Sciatic nerve (tissue), 2 donors: ENCODE results near the gene SDHAF4. TPM values are rescaled to one million over a fixed set of nuclear protein-coding genes. Genes with fewer than 3 reads are reported as not detected.
"Not testable (repeated sequence)": the region's sequence is repeated elsewhere in the genome, so short reads cannot be mapped to it uniquely, and the experiment has no call there.

Source experiments
- ATAC-seq: fragments of 200-7000 bp; cut with Tn5 transposase; one replicate; pipeline ENCODE4 v1.9.1; 2020; ENCODE audit warnings: mild to moderate bottlenecking, moderate library complexity
- DNase-seq: peaks from one replicate; pipeline ENCODE4 v3.0.0-alpha.2; 2020; ENCODE audit warnings: low spot score
- intact Hi-C: fragments of 100-400 bp; cut with DNase I; formaldehyde crosslinking; loops from one replicate; pipeline ENCODE4 v1.14.2; 2022
- total RNA-seq: library from RNA; stranded (reverse); fragmentation: NEBNext Ultra II Directional; extraction: Animal tissue kit (Norgen Biotek cat#: 25700); gene quantifications from one replicate; pipeline ENCODE4 v1.2.1, GENCODE V29; 2021
- donor health status: DM: no; HTN: no; CAD: no.
- donor health status: DM: no; HTN: no; CAD: no.

The SDHAF4 gene
- total RNA-seq, 1 donor from 2014 or later, result 8.6 TPM

DNA sequence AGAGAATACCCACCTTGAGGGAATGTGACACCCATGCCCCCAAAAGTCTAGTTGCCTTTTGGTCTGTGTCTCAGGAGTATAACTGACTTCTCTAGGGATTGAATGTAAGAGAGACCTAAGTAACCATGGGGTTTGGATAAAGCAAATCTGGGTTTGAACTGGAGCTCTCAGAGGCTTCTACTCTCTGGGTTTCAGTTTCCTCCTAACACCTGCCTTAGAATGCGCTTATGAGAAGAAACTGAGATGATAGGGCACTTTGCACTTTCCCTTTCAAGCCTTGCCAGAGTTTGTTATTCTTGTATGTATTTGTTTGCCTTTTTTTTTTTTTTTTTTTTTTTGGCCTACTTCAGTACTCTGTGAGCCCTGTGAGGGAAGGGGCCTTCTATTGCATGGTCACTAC is 19.4 kb downstream of the SDHAF4 start:
- DNase-seq, result no peak
- ATAC-seq, result no peak
- intact Hi-C loops, result no loop called here

DNA sequence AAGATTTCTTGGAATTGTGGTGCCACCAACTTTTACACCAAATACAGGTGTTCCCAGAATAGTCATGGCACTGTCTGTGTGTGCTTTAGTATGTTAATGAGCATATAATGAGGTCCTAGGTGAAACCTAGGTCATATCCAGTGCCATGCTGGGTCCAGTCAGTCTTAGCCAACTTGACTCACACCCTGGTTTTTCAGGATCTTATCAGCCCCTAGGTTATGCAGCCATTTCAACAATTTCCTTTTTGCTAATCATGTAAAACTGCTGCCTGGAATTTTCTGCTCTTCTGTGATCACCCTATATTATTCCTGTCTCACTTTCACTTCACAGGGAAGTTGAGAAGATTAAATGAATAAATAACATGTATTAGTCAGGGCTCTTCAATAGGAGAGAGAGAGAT is 23.7 kb downstream of the SDHAF4 start:
- ATAC-seq (no peak), DNase-seq (no peak)
- intact Hi-C loops, result no loop called here

DNA sequence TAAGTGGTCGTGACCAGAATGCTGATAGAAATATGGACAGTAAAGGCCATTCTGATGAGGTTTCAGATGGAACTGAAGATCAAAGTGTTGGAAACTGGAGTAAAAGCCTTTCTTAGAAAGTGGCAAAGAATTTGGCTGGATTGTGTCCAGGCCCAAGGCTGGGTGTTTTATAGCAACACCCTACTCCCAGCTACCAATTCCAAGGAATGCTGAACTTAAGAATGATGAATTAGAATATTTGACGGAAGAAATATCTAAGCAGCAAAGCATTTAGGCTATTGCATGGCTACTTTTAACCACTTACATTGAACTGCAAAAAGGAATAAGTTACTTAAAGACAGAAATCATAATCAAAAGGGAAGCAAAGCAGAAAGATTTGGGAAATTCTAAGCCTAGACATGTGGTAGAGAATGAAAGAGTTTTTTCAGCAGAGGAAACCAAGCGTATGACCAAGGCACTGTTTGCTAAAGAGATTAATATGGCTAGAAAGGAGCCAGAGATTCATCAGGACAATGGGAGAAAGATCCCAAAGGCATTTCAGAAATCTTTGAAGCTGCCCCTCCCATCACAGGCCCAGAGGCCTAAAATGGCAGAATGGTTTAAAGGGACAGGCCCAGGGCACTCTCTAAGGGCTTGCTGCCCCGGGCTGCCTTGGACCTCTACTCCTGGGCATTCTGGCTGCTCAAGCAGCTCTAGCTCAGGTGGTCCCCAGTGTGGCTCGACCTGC is 25.8 kb downstream of the SDHAF4 start:
- DNase-seq (no peak), ATAC-seq (no peak)
- intact Hi-C loops, result no loop called here

DNA sequence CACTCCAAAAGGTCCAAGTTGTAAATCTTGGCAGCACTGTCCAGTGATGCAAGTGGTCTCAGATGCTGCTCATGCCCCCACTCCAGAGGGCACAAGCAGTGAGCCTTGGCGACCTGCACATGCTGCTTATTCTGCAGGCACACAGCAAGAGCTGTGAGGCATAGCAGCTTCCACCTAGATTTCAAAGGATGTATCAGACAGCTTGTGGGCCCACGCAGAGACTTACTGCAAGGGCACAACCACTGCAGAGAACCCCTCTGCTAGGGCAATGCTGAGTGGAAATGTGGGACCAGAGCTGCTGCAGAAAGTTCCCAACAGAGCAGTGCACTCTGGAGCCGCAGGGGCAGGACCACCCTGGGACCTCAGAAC is 26.4 kb downstream of the SDHAF4 start:
- intact Hi-C loops, result no loop called here
- no peak for ATAC-seq
- no peak for DNase-seq

DNA sequence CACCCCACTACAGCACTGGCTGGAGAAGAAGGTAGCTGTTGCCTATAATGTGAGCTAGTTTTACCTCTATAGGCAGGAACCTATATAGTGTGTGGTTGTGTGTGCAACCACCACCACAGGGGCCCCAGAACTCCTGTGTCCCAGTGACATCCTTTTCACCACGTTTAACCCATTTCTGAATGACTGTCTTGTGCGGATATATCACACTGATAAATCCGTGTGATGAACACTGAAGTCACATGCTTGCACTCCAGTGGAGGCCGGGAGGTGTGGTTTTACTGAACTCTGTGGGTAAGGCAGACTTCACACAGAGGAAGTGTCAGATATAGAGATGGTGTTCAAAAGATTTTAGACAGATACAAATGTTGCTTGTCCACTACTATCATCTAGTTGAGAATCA is 32.5 kb downstream of the SDHAF4 start:
- DNase-seq, result no peak
- no peak for ATAC-seq
- intact Hi-C loops, result no loop called here

DNA sequence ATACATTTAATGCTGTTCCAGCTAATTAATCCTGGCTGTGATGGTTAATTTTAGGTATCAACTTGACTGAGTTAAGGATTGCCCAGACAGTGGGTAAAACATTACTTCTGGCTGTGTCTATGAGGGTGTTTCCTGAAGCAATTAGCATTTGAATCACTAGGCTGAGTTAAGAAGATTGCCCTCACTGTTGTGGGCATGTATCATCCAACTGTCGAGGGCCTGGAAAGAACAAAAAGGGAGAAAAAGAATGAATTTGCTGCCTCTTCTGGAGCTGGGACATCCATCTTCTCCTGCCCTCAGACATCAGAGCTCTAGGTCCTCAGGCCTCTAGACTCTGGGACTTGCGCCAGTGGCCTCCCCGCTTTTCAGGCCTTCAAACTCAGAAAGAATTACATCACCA is 34.3 kb downstream of the SDHAF4 start:
- ATAC-seq, result no peak
- intact Hi-C loops, result no loop called here
- no peak for DNase-seq

DNA sequence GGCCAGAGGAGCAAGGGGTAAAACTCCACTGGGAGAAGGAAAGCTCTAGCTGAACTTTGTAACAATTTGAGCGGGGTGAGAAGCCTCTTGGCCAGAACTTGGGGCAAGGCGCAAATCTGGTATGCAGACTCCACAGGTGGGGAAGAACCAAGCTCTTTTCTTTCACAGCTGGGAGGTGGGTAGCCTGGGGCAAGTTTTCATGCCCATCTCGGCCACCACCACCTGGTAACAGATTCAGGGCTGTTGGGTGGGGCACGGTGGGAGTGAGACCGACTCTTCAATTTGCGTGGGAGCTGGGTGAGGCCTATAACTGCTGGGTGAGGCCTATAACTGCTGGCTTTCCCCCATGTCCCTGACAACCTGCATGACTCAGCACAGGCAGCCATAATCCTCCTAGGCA is 37.5 kb downstream of the SDHAF4 start:
- intact Hi-C loops, result no loop called here
- ATAC-seq (no peak), DNase-seq (no peak)

DNA sequence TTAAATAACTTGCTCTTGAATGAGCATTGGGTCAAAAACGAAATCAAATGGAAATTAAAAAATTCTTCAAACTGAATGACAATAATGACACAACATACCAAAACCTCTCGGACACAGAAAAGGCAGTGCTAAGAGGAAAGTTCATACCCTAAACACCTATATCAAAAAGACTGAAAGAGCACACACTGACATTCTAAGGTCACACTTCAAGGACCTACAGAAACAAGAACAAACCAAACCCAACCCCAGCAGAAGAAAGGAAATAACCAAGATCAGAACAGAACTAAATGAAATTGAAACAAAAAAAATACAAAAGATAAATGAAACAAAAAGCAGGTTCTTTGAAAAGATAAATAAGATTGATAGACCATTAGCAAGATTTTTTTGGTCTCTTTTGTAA is 40.6 kb downstream of the SDHAF4 start:
- ATAC-seq, DNase-seq, intact Hi-C loops: not testable (repeated sequence)

DNA sequence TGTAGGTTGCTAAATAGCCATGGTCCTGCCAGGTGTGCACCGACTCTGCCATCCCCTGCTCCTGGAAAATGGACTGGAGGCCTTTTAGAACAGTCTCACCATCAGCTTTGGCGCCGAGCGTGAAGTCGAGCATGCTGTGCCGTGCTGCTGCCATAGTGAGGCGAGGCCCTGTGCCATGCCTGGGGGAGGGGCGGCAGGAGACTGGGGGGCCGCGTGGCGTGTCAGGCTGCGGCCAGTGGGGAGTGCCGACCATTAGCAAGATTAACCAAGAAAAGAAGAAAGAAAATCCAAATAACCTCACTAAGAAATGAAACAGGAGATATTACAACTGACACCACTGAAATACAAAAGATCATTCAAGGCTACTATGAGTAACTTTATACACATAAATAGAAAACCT is 42.5 kb downstream of the SDHAF4 start:
- ATAC-seq, intact Hi-C loops, DNase-seq: not testable (repeated sequence)

DNA sequence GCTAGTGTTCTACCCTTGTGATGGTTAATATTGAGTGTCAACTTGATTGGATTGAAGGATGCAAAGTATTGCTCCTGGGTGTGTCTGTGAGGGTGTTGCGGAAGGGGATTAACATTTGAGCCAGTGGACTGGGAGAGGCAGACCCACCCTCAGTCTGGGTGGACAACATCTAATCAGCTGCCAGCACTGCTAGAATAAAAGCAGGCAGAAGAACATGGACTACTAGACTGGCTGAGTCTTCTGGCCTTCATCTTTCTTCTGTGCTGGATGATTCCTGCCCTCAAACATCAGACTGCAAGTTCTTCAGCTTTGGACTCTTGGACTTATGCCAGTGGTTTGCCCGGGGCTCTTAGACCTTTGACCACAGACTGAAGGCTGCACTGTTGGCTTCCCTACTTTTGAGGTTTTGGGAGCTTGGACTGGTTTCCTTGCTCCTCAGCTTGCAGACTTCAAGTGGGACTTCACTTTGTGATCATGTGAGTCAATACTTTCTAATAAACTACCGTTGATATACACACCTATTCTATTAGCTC is 50.1 kb downstream of the SDHAF4 start:
- no peak for ATAC-seq
- DNase-seq, result no peak
- intact Hi-C loops, result no loop called here

DNA sequence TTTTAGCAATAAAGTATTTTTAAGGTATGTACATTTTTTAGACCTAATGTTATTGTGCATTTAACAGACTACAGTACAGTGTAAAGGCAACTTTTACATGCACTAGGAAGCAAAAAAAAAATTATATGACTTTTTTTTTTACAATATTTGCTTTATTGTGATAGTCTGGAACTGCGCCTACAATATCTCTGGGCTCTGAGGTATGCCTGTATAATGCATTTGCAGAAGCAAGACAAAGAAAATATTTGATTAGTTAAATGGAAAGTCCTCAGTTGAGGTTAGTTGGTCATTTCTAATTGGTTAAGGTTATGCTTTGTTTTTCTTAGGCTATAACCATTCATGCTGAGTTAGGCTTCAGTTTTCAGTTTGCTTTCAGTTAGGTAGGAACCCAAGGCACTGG is 54.0 kb downstream of the SDHAF4 start:
- no peak for DNase-seq
- no peak for ATAC-seq
- intact Hi-C loops, result no loop called here

DNA sequence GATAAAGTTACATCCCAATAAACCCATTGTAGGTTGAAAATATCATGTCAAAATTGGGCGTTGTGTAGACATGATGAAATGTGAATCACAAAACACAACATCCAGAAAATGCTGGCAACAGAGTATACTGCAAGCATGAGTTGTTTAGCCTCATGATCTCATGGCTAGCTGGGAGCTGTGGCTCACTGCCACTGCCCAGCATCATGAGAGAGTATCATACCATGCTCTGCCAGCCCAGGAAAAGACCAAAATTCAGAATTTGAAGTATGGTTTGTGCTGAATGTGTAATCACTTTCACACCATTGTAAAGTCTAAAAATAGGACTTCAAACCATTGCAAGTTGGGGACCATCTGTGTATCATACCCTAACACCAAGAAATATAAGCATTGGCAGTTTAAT is 55.7 kb downstream of the SDHAF4 start:
- ATAC-seq (no peak), DNase-seq (no peak)
- intact Hi-C loops, result no loop called here

DNA sequence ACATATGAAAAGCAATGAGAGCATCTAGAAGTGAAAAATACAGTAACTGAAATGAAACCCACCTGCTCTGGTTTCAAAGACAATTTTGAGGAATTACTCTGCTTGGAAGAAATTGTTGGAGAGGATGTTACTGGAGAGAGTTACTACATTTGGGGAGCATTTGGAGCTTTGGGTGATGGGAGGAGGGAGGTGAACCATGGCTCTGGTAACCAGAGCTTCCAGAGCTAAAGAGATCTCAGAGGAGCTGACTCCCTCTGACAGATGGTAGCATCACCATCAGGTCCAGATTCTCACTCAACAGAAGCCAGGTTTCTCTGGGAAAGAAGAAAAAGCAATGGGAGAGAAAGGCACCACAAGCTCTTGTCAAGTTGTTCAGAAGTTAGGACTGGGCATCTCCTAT is 58.7 kb downstream of the SDHAF4 start:
- ATAC-seq, result no peak
- intact Hi-C loops, result no loop called here
- DNase-seq, result no peak

DNA sequence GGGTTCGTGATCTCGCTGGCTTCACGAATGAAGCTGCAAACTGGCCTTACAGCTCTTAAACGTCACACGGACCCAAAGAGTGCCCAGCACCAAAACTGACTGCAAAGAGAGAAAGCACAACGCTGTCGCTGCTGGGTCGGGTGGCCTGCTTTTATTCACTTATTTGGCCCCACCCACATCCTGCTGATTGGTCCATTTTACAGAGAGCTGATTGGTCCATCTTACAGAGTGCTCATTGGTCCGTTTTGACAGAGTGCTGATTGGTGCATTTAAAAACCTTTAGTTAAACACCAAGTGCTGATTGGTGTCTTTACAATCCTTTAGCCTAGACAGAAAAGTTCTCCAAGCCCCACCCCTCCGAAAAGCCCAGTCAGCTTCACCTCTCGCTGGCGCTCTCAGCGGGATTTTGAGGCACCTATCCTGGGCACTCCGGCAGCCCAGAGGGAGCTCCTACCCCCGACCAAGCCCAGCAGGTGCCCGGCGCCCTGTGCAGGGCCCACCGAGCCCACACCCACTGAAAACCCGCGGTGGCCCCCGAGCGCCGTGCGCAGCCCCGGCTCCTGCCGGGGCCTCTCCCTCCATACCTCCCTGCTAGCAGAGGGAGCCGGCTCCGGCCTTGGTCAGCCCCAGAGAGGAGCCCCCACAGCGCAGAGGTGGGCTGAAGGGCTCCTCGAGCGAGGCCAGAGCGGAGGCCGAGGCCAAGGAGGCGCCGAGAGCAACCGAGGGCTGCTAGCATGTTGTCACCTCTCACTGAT is 60.9 kb downstream of the SDHAF4 start:
- intact Hi-C loops, result no loop called here
- DNase-seq (no peak), ATAC-seq (no peak)

DNA sequence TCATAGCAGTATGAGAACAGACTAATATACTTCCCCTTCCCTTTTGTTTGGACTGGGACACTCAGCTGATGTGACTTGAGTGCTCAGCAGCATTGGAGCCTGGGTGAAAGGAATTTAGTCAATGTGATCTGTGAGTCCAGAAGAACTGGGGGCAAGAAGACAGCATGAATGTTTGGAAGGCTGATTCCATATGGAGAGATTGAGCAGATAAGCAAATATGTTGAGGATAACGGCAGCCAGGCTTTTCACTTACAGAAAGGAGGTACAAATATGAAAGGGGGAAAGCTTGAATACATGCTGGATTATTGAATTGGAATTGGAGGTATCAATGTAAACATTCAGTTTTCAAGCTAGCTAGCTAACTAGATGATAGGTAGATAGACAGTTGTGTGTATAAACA is 63.2 kb downstream of the SDHAF4 start:
- DNase-seq, result no peak
- ATAC-seq, result no peak
- intact Hi-C loops, result no loop called here

DNA sequence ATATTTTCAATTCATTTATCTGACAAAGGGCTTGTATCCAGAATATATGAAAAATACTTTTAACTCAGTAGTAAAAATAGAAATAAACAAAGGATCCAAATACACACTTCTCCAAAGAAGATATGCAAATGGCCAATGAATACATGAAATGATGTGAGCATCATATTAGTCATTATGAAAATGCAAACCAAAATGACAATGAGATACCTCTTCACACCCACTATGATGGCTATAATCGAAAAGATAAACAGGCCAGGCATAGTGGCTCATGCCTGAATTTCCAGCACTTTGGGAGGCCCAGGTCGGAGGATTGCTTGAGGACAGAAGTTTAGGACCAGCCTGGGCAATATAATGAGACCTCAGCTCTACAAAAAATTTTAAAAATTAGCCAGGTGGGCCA is 67.1 kb downstream of the SDHAF4 start:
- intact Hi-C loops, result no loop called here
- DNase-seq (no peak), ATAC-seq (no peak)

DNA sequence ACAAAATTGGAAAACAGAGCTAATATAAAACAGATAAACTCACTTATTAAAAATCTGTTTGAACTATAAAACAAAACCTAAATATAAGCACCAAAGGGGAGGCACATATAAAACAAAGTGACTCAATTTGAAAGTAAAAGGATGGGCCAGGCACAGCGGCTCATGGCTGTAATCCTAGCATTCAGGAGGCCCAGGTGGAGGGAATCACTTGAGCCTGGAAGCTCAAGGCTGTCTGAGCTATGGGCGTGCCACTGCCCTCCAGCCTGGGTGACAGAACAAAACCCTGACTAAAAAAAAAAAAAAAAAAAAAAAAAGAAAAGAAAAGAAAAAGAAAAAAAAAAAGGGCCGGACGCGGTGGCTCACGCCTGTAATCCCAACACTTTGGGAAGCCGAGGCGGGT is 69.9 kb downstream of the SDHAF4 start:
- intact Hi-C loops, result no loop called here
- ATAC-seq, result no peak
- DNase-seq, result no peak

DNA sequence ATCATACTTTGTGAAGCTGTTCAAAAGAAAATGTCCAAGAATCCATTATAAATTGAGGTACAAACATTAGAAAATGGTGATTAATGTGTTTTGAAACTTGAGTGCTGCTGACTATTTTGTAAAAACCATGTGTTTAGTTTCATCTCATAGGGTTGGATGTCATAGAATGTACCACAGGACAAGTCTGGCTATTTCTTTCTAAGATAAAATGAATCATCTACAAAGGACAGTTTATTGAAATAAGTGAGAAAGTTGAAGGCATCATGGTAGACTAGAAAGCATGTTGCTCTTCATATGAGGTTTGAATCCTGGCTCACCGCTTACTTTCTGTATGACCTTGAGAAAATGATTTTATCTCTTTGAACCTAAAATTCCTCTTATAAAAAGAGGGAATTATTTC is 71.7 kb downstream of the SDHAF4 start:
- DNase-seq, result no peak
- ATAC-seq, result no peak
- intact Hi-C loops, result no loop called here
